Fibroblast of the aortic adventitia (primary cell): ENCODE measurements around the gene RNF223. TPM values are rescaled to one million over a fixed set of nuclear protein-coding genes. Genes with fewer than 3 reads are reported as not detected.

Source experiments
- DNase-seq: peaks from one replicate; pipeline ENCODE4 v3.0.0-alpha.2; 2010; ENCODE audit warnings: low read depth
- H3K4me3 ChIP-seq: 2 replicates; pipeline ENCODE4 v1.5.1; 2011; ENCODE audit warnings: low read depth, mild to moderate bottlenecking, control low read depth, low read length, moderate library complexity
- CTCF ChIP-seq: IDR thresholded peaks from 2 replicates; pipeline ENCODE4 v1.5.1; 2011; ENCODE audit warnings: mild to moderate bottlenecking, low read length, control low read depth, inconsistent platforms; ENCODE audit not compliant: insufficient read depth
- total RNA-seq: library from RNA; depleted of rRNA; stranded (reverse); fragments of >200 nt; gene quantifications from 2 replicates; pipeline ENCODE4 v1.2.3, GENCODE V29; 2012; ENCODE audit warnings: low replicate concordance

The RNF223 gene
- total RNA-seq, 1 donor, result not detected

GRCh38 chr1:1069711-1070676 lies 4.1 kb downstream of the RNF223 start:
- H3K4me3 ChIP-seq, result no peak overlapping the region
- no peak for DNase-seq
- no peak for TF ChIP-seq CTCF

GRCh38 chr1:1069056-1069710 lies 4.9 kb downstream of the RNF223 start:
- peak overlapping the region; percentile 71 for H3K4me3 ChIP-seq
- no peak for TF ChIP-seq CTCF
- DNase-seq, result peak; percentile 25

GRCh38 chr1:1068517-1069055 lies 5.5 kb downstream of the RNF223 start:
- H3K4me3 ChIP-seq, result no peak overlapping the region
- no peak for TF ChIP-seq CTCF
- DNase-seq, result no peak

- no peak overlapping the region for H3K4me3 ChIP-seq
- no peak for TF ChIP-seq CTCF
- DNase-seq, result no peak
These were observed 6.1 kb downstream of the RNF223 start for GRCh38 chr1:1067860-1068516.

- DNase-seq, result no peak
- no peak overlapping the region for H3K4me3 ChIP-seq
- no peak for TF ChIP-seq CTCF
These were observed 6.7 kb downstream of the RNF223 start for GRCh38 chr1:1067284-1067859.
